ENCODE data around the gene ALKBH5. TPM values are rescaled to one million over a fixed set of nuclear protein-coding genes. Genes with fewer than 3 reads are reported as not detected.

Gene ALKBH5
- total and polyA plus RNA-seq, 9 of the 15 experiments (the other 6 are each of a cell fraction or from before 2014, with no cell fraction given), result 11.4 to 70.0 (median 47.4) TPM

- TF ChIP-seq REST (IDR thresholded peaks at IDR 0.05; ENCODE audit: borderline replicate concordance), result peak; percentile 38; the same call in 1 of the 2 replicates
- TF ChIP-seq REST (CRISPR knock-in tag; IDR thresholded peaks at IDR 0.05; ENCODE audit: low read depth), result no peak
- TF ChIP-seq HDAC8 (tag; IDR thresholded peaks at IDR 0.05), result no peak
- no peak for TF ChIP-seq FOXK1 (CRISPR knock-in tag; IDR thresholded peaks at IDR 0.05; ENCODE audit: borderline replicate concordance)
- TF ChIP-seq DDX20 (tag; IDR thresholded peaks at IDR 0.05; ENCODE audit: low read depth), result no peak
- no peak for TF ChIP-seq SPI1 (IDR thresholded peaks at IDR 0.05; ENCODE audit: borderline replicate concordance, low read depth, low read length)
- peak; percentile 9; the same call in 1 of the 2 replicates for TF ChIP-seq JUND (IDR thresholded peaks at IDR 0.05; ENCODE audit: borderline replicate concordance, low read depth, low read length)
- TF ChIP-seq JUND (tag; IDR thresholded peaks at IDR 0.05; ENCODE audit: borderline replicate concordance, low read depth, low read length), result no peak
- TF ChIP-seq NEUROD1 (IDR thresholded peaks at IDR 0.05; ENCODE audit: borderline replicate concordance, low read depth, low read length, partially characterized antibody), result no peak
- TF ChIP-seq HMGN3 (IDR thresholded peaks at IDR 0.05; ENCODE audit: borderline replicate concordance, extremely low read depth, insufficient read length, low read depth, low read length), result no peak
- TF ChIP-seq, protein P1, sequence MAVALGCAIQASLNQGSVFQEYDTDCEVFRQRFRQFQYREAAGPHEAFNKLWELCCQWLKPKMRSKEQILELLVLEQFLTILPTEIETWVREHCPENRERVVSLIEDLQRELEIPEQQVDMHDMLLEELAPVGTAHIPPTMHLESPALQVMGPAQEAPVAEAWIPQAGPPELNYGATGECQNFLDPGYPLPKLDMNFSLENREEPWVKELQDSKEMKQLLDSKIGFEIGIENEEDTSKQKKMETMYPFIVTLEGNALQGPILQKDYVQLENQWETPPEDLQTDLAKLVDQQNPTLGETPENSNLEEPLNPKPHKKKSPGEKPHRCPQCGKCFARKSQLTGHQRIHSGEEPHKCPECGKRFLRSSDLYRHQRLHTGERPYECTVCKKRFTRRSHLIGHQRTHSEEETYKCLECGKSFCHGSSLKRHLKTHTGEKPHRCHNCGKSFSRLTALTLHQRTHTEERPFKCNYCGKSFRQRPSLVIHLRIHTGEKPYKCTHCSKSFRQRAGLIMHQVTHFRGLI (CRISPR knock-in tag; IDR thresholded peaks at IDR 0.05), result no peak
- no peak for TF ChIP-seq RBM17 (IDR thresholded peaks at IDR 0.05; ENCODE audit: borderline replicate concordance, low read depth, low read length)
- peak; percentile 43 for TF ChIP-seq DEAF1 (CRISPR knock-in tag; IDR thresholded peaks at IDR 0.05)
- no peak for TF ChIP-seq PYGO2 (tag; IDR thresholded peaks at IDR 0.05)
- no peak for TF ChIP-seq TEAD1 (CRISPR knock-in tag; IDR thresholded peaks at IDR 0.05)
- no peak for TF ChIP-seq PURB (CRISPR knock-in tag; IDR thresholded peaks at IDR 0.05; ENCODE audit: low read depth)
- no peak for TF ChIP-seq ZNF668 (CRISPR knock-in tag; IDR thresholded peaks at IDR 0.05)
- TF ChIP-seq SMC3 (conservative IDR thresholded peaks at IDR 0.05; ENCODE audit: insufficient read depth, low read depth, low read length), result peak; percentile 44; the same call in 1 of the 2 replicates
Observed at GRCh38 chr17:18248300-18248731, 64.7 kb downstream of the ALKBH5 start (continued).
